Measurements from ENCODE around the gene CREBBP.

Gene CREBBP

DNA sequence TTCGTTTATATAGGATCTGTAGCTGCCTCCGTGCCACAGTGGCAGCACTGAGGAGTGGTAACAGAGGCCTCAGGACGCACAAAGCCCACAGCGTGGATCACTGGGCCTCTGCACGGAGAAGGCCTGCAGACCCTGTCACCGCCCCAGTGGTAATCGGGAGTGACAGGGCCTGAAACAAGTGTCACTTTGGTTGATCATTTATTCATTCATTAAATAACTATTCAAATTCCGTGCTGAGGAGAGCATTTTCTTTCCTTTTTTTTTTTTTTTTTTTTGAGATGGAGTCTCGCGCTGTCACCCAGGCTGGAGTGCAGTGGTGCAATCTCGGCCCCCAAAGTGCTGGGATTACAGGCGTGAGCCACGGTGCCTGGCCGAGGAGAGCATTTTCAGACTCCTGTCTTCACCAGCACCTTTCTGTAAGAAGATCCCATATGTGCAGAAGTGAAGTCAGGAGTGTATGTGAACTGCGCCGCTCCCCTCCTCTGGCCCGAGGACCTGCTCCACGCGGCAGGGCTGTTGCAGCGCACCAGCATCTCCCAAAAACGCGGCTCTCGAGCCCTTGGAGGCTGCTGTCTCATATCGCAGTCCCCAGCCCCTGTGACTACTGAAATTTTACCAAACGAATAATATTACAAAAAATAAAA, 118.3 kb downstream of the CREBBP start:
- no peak for DNase-seq (ENCODE audit: low read depth)

DNA sequence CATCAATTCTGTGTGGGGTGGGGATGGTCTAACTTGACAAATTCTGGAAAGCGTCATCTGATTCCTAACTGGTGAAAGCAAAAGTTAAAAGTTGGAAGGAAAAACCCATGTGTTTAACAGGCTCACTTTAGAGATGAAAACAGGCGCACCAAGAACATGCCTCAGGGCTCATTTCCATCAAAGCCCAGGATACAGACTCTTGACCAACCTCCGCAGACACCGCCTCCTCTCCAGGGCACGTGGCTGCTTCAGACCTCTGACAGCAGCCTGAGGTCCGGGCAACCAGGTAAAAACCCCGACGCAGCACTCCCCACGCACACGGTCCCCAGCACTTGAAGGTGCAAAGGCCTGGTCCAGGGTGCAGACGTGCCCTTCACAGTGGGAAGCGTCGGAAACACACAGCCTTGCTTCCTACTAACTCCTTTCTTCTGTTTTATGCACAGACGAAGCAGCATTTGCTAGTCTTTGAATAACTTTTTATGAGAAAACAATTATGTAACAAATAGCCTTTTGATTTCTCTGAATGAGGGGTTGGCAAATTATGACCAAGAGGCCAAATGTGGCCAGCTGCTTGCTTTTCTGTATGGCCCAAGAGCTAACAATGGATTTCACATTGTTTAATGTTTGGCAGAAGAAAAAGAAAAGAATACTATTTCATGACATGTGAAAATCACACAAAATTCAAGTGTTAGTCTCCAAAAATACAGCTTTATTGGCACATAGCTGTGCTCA, 119.0 kb downstream of the CREBBP start:
- DNase-seq (ENCODE audit: low read depth) = no peak

- no peak for DNase-seq (ENCODE audit: low read depth)
Measured at GRCh38 chr16:3760518-3760917, 120.0 kb downstream of the CREBBP start.

GRCh38 chr16:3759736-3760135, 120.8 kb downstream of the CREBBP start:
- DNase-seq (ENCODE audit: low read depth) = no peak

DNA sequence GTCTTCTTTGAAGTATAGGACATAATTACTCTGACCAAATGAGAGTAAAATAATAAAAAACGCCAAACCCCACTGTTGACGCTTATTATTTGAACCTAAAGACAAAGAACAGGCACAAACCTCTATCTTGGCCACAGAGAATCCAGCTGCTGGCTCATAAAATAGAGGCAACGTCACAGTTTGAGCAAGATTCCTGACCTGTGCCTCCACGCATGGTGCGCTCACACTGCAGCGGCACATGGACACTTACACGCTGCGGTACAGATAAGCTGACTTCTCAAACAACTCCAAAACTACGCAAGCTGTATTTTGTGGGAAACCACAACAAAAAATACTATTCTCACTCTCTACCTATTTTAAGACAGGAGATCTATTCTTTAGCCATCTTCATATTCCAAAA, 124.4 kb downstream of the CREBBP start:
- DNase-seq (ENCODE audit: low read depth) = no peak

DNA sequence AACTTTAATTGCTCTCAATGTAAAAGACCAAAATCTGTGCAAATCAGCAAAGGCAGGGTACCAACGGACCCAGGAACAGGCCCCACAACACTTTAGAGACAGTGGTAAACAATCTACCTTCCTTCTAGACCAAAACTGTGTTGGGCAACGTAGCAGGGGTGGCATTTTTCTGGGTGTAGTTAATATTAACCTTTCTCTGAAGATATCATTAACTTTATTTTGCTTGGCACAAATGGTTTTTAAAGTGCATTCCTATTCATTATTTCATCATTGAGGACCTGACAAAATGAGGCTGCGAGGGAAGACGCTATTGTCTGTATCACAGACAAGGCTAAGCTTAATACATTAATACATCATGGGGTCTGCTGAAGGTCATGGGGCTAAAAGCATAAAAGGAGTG, 125.3 kb downstream of the CREBBP start:
- no peak for DNase-seq (ENCODE audit: low read depth)

DNA sequence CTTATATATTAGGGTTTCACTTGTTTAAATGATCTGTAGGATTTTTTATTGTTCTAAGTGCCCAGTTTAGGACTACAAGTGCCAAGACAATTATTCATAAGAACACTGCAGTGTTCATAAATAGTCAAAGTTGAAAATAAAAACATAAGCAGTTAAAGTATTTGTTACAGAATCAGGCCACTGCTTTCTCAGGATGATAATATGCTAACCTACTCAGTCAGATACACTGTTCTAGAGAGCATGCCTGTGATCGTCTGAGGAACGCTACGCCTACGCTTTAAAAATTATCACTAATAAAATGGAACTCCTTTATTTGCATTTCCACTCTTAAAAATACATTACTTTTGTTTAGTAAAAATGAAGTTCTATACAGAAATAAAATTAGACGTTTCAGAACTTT, 125.7 kb downstream of the CREBBP start:
- DNase-seq (ENCODE audit: low read depth) = no peak

DNA sequence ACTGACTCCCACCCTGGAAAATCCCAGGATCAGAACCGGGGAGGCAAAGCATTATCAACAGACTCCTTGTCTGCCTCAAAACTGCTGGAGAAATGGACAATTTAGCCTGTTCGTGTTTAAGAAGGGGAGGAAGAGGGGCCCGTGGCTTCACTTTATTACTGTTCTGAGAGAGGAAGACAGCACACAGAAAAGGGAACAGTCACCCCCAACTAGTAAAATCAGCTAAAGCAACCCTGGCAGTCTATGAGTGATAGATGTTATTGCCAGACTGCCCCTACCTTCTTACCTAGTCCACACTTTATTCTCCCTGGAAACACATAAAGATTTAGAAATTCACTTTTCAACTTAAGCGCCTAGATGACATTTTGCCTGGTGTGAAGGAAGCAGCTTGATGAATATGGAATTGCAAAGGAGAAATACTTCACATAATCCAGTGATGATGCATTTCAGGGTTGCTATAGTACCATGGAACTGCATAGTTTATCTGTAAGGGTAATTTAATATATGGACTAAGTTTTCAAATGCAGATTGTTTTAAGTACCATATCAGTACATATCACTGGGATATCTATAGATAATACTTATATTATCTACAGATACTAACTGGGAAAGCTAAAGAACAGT, 126.3 kb downstream of the CREBBP start:
- no peak for DNase-seq (ENCODE audit: low read depth)

DNA sequence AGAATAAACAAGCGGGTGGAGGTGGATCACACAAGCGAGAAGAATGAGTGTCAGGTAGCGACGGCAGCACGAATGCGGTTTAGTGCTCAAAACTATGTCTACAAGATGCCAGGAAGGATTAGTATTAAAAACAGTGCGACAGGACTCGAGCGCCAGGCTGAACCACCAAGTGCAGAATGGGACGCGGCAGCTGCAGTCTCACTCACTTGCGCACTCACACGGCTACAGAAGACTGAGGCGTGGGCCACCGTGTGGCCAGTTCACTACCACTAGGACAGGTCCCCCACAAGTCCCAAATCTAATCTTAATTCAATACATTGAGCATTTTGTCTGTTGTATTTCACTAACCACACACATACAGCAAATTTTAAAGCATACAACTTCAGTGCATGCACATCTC, 127.5 kb downstream of the CREBBP start:
- DNase-seq (ENCODE audit: low read depth) = no peak

DNA sequence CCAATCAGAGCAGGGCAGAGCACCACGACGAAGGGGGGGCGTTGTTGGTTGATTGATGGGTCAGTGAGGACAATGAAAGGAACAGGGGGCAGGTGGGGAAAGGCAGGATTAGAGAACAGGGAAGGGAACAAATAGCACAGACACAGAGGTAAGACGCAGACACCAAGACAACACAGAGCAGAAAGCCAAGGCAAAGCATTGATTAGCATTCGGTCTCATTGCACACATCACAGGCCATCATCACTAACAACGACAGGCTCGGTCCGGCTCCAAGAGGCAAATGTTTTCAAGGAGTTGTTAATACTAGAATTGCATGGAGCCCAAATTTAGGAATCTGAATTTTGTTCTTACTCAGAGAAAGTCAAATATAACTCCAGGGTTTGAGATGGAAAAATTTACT, 128.6 kb downstream of the CREBBP start:
- no peak for DNase-seq (ENCODE audit: low read depth)

DNA sequence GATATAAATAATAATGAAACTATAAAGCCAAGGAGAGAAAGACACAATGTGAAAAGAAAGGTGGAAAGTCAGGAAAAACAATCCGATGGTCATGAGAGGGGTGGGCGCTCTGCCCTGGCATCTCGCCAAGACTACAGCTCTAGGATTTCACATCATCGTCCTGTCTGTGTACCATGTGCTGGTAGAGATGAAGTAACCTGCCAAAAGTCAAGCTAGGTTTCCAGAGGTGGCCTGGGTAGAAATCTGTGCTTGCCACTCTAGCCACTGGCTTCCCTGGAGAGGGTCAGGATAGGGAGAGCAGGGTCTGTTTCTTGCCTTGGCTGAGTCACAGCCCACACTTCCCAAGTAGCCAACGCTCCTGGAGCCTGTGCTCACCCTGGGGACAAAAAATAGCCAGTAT, 132.2 kb downstream of the CREBBP start:
- no peak for DNase-seq (ENCODE audit: low read depth)

- DNase-seq (ENCODE audit: low read depth) = no peak
Measured at GRCh38 chr16:3745751-3746355, 134.7 kb downstream of the CREBBP start.

DNA sequence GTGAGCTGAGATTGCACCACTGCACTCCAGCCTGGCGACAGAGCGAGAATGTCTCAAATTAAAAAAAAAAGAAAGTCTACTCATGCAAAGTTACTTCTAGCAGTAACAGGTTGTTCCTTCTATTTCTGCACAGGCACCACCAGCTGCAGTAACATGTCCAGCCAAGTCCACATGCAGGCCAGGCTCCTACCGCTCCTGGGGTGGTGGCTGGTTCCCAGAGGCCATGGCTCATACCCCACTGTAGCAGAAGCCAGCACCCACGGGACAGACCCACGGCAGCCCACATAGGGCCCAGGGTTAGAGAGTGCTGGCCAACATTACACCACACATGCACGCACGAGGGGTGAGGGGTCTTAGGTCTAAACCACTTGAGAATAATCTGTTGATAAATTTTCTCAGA, 136.5 kb downstream of the CREBBP start:
- no peak for DNase-seq (ENCODE audit: low read depth)

GRCh38 chr16:3740934-3741333, 139.6 kb downstream of the CREBBP start:
- no peak for DNase-seq (ENCODE audit: low read depth)

DNA sequence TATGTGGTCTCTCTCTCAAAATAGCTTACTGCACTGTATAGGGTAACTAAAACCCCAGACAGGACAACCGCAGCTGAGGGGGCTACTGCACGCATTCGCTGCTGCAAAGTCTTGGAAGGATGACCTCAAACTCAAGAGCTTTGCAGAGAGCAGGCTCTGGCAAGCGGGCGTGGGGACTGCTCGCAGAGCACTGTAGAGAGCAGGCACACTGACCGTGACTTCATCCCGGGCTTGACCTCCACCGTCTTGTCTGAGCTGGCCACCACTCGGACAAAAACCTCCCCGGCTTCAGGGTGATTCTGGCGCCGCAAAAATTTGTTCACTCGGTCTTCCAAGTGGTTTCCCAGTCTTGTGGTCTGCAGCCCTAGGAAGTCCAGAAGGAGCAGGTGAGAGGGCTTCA, 140.3 kb downstream of the CREBBP start:
- no peak for DNase-seq (ENCODE audit: low read depth)

GRCh38 chr16:3739636-3740035, 140.9 kb downstream of the CREBBP start:
- DNase-seq (ENCODE audit: low read depth) = no peak

- DNase-seq (ENCODE audit: low read depth) = no peak
Measured at GRCh38 chr16:3738541-3738940, 142.0 kb downstream of the CREBBP start.

GRCh38 chr16:3738128-3738527, 142.4 kb downstream of the CREBBP start:
- no peak for DNase-seq (ENCODE audit: low read depth)

GRCh38 chr16:3737181-3737580, 143.3 kb downstream of the CREBBP start:
- DNase-seq (ENCODE audit: low read depth) = no peak

DNA sequence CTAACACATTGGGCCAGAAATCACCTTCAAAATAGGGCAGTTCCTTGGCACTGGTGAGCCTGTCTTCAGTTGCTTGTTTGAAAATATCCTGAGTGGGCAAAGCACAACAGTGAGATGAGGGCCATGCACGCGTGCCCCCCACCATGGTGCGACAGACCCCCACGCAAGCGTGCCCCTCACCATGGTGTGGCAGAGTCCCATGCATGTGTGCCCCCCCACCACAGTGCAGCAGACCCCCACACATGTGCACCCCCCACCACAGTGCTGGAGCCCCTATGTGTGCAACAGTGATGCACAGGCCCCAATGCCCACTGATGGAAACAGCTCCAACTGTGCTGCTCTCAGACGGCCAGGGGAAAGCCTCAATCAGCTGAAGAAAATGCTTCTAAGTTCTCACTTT, 144.4 kb downstream of the CREBBP start:
- DNase-seq (ENCODE audit: low read depth) = no peak

- DNase-seq (ENCODE audit: low read depth) = no peak
Measured at GRCh38 chr16:3735541-3735940, 145.0 kb downstream of the CREBBP start.

GRCh38 chr16:3734758-3735221, 145.7 kb downstream of the CREBBP start:
- DNase-seq (ENCODE audit: low read depth) = no peak
